GM19397 (cell line): ENCODE results near the gene CPED1.
"Not testable (repeated sequence)": the region's sequence is repeated elsewhere in the genome, so short reads cannot be mapped to it uniquely, and the experiment has no call there.

Source experiments
- ATAC-seq: cut with Tn5 transposase; IDR thresholded peaks from one replicate; pipeline ENCODE4 v1.9.1; 2021; ENCODE audit warnings: mild to moderate bottlenecking, moderate library complexity; ENCODE audit not compliant: unreplicated experiment

CPED1 gene

GRCh38 chr7:121205777-121206176, 217.3 kb downstream of the CPED1 start:
- ATAC-seq = no peak

GRCh38 chr7:121211253-121211652, 222.7 kb downstream of the CPED1 start:
- no peak for ATAC-seq

GRCh38 chr7:121212036-121212435, 223.5 kb downstream of the CPED1 start:
- no peak for ATAC-seq

- ATAC-seq = no peak
These were observed 226.1 kb downstream of the CPED1 start for GRCh38 chr7:121214657-121215056.

GRCh38 chr7:121219026-121219425, 230.5 kb downstream of the CPED1 start:
- no peak for ATAC-seq

GRCh38 chr7:121221108-121221507, 232.6 kb downstream of the CPED1 start:
- ATAC-seq = not testable (repeated sequence)

- ATAC-seq = no peak
These were observed 240.3 kb downstream of the CPED1 start for GRCh38 chr7:121228779-121229178.

- no peak for ATAC-seq
These were observed 246.7 kb downstream of the CPED1 start for GRCh38 chr7:121235201-121235600.

- no peak for ATAC-seq
These were observed 249.1 kb downstream of the CPED1 start for GRCh38 chr7:121237601-121238000.

- no peak for ATAC-seq
These were observed 255.8 kb downstream of the CPED1 start for GRCh38 chr7:121244120-121244870.

- ATAC-seq = not testable (repeated sequence)
These were observed 262.9 kb downstream of the CPED1 start for GRCh38 chr7:121251367-121251766.

- not testable (repeated sequence) for ATAC-seq
These were observed 264.2 kb downstream of the CPED1 start for GRCh38 chr7:121252523-121253235.

- ATAC-seq = no peak
These were observed 271.3 kb downstream of the CPED1 start for GRCh38 chr7:121259826-121260225.

GRCh38 chr7:121261207-121261884, 272.8 kb downstream of the CPED1 start:
- no peak for ATAC-seq

- ATAC-seq = no peak
These were observed 273.7 kb downstream of the CPED1 start for GRCh38 chr7:121262221-121262620.

GRCh38 chr7:121262969-121263368, 274.5 kb downstream of the CPED1 start:
- no peak for ATAC-seq

GRCh38 chr7:121266307-121266894, 277.9 kb downstream of the CPED1 start:
- no peak for ATAC-seq

- ATAC-seq = no peak
These were observed 279.1 kb downstream of the CPED1 start for GRCh38 chr7:121267612-121268011.

- ATAC-seq = no peak
These were observed 281.3 kb downstream of the CPED1 start for GRCh38 chr7:121269798-121270197.

GRCh38 chr7:121271098-121271497, 282.6 kb downstream of the CPED1 start:
- no peak for ATAC-seq

GRCh38 chr7:121271916-121272315, 283.4 kb downstream of the CPED1 start:
- ATAC-seq = no peak
